ENCODE measurements around the gene ARHGEF12.

Gene ARHGEF12

GRCh38 chr11:120512739-120513435, 176.7 kb downstream of the ARHGEF12 start:
- in situ Hi-C loops (cut with MboI; ENCODE audit: low pct_unique_long_range_greater_than_20kb, low sequenced_read_pairs, unreplicated experiment) = loop anchor here (25.0 kb wide), 4 partner anchors 174 to 674 kb away; no protein-coding TSS in a partner anchor
- DNase-seq (ENCODE audit: low spot score) = no peak
- TF ChIP-seq CTCF (IDR thresholded peaks at IDR 0.05; ENCODE audit: extremely low read depth, insufficient read depth, missing control alignments) = no peak

GRCh38 chr11:120513436-120514315, 177.5 kb downstream of the ARHGEF12 start:
- no peak for TF ChIP-seq CTCF (IDR thresholded peaks at IDR 0.05; ENCODE audit: extremely low read depth, insufficient read depth, missing control alignments)
- no peak for DNase-seq (ENCODE audit: low spot score)
- in situ Hi-C loops (cut with MboI; ENCODE audit: low pct_unique_long_range_greater_than_20kb, low sequenced_read_pairs, unreplicated experiment) = loop anchor here (25.0 kb wide), 4 partner anchors 174 to 674 kb away; no protein-coding TSS in a partner anchor

- in situ Hi-C loops (cut with MboI; ENCODE audit: low pct_unique_long_range_greater_than_20kb, low sequenced_read_pairs, unreplicated experiment) = loop anchor here (25.0 kb wide), 4 partner anchors 173 to 673 kb away; no protein-coding TSS in a partner anchor
- DNase-seq (ENCODE audit: low spot score) = no peak
- no peak for TF ChIP-seq CTCF (IDR thresholded peaks at IDR 0.05; ENCODE audit: extremely low read depth, insufficient read depth, missing control alignments)
These were observed 178.4 kb downstream of the ARHGEF12 start for GRCh38 chr11:120514541-120515121.

GRCh38 chr11:120515186-120515723, 179.0 kb downstream of the ARHGEF12 start:
- in situ Hi-C loops (cut with MboI; ENCODE audit: low pct_unique_long_range_greater_than_20kb, low sequenced_read_pairs, unreplicated experiment) = loop anchor here (25.0 kb wide), 4 partner anchors 172 to 672 kb away; no protein-coding TSS in a partner anchor
- no peak for TF ChIP-seq CTCF (IDR thresholded peaks at IDR 0.05; ENCODE audit: extremely low read depth, insufficient read depth, missing control alignments)

GRCh38 chr11:120516461-120517389, 180.5 kb downstream of the ARHGEF12 start:
- no peak for TF ChIP-seq CTCF (IDR thresholded peaks at IDR 0.05; ENCODE audit: extremely low read depth, insufficient read depth, missing control alignments)
- no peak for DNase-seq (ENCODE audit: low spot score)
- in situ Hi-C loops (cut with MboI; ENCODE audit: low pct_unique_long_range_greater_than_20kb, low sequenced_read_pairs, unreplicated experiment) = loop anchor here (25.0 kb wide), 4 partner anchors 171 to 671 kb away; no protein-coding TSS in a partner anchor

More at GRCh38 chr11:120515186-120515723, 179.0 kb downstream of the ARHGEF12 start:
- no peak for DNase-seq (ENCODE audit: low spot score)
